COLO668 (cell line): Measurements from ENCODE around the gene GYPE.
"Not testable (repeated sequence)": the region's sequence is repeated elsewhere in the genome, so short reads cannot be mapped to it uniquely, and the experiment has no call there.

Experiments
- DNase-seq: peaks from one replicate; lab custom pipeline; 2025; ENCODE audit not compliant: unreplicated experiment; lab: John Stamatoyannopoulos, UW

GYPE gene

GRCh38 chr4:143905440-143905839, at the start of gene GYPE:
TSS of gene GYPE (minus strand) at chr4:143905559. CDS start at chr4:143905507, 52 bp downstream.
- not testable (repeated sequence) for DNase-seq

DNA sequence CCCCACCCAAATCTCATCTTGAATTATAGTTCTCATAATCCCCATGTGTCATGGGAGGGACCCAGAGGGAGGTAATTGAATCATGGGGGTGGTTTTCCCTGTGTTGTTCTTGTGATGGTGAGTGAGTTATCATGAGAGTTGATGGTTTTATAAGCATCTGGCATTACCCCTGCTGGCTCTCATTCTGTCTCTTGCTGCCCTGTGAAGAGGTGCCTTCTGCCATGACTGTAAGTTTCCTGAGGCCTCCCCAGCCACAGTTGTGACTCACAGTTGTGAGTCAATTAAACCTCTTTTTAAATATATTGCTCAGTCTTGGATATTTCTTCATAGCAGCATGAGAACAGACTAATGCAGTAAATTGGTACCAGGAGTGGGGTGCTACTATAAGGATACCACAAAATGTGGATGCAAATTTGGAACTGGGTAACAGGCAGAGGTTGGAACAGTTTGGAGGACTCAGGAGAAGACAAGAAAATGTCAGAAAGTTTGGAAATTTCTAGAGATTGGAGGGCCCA, 46.2 kb upstream of the GYPE start:
- not testable (repeated sequence) for DNase-seq

GRCh38 chr4:143950967-143951366, 45.6 kb upstream of the GYPE start:
- not testable (repeated sequence) for DNase-seq

DNA sequence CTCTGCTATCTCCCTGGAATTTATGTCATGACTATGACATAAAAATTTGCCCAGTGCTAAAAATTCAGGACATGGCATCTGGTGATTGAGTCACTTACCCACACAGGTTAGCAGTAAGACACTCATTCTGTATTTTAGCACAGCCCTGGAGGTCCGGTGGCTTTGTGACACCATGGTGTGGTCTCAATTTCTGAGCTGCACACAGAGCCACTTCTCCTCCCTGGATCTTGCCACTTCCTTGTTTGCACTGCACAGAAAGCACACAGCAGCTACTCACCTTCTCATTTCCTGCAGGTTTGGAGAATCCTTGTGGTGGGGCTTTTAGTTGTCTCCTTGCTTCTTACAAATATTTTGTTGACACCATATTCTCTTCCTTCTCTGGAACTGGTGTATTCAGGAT, 44.8 kb upstream of the GYPE start:
- not testable (repeated sequence) for DNase-seq

GRCh38 chr4:143947493-143947892, 42.1 kb upstream of the GYPE start:
- not testable (repeated sequence) for DNase-seq

- DNase-seq, result not testable (repeated sequence)
Observed at GRCh38 chr4:143940708-143941107, 35.3 kb upstream of the GYPE start.

GRCh38 chr4:143939528-143939927, 34.2 kb upstream of the GYPE start:
- DNase-seq, result no peak

- DNase-seq, result not testable (repeated sequence)
Observed at GRCh38 chr4:143938890-143939289, 33.5 kb upstream of the GYPE start.

DNA sequence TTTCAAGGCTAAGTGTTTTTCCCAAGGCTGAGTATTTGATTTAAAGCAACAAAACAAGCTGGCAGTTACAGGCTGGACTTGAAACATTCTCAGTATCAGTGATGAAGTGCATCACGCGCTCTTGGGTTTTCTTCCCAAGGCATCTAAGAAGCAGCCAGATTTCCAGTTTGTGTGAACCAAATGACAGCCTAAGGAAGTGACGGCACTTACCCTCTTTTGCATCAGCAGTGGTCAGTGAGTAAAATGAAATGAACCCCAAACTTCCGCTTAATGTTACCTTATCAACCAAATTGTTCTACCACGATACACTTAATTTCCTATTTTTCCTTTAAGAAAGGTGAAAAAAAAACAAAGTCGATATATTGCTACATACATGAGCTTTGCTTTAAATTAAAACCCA, 15.8 kb upstream of the GYPE start:
- DNase-seq, result no peak

GRCh38 chr4:143916485-143916884, 11.1 kb upstream of the GYPE start:
- not testable (repeated sequence) for DNase-seq

- DNase-seq, result not testable (repeated sequence)
Observed at GRCh38 chr4:143912478-143912877, 7.1 kb upstream of the GYPE start.

GRCh38 chr4:143911528-143912417, 6.4 kb upstream of the GYPE start:
- DNase-seq, result peak; percentile 49

- DNase-seq, result not testable (repeated sequence)
Observed at GRCh38 chr4:143910906-143911305, 5.5 kb upstream of the GYPE start.

DNA sequence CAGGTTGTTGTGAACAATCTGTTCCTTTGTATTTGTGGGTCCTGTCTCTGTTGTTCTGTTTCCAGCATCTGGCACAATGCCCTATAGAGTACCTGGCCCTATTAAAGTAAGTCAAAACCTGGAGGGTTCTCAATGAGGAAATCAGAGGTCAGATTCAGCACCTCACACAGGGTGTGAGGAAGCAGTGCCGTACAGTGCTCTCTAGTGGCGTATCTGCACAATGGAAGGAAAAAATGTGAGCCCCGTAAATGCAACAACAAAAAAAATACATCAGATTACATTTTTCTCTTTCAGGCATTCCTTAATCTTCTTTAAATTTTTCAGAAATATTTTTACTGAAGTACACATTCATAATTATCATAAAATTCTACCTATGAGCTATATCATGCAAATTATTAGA, 2.5 kb upstream of the GYPE start:
- DNase-seq, result peak; percentile 7

GRCh38 chr4:143904431-143904830, 928 bp downstream of the GYPE start:
- not testable (repeated sequence) for DNase-seq

DNA sequence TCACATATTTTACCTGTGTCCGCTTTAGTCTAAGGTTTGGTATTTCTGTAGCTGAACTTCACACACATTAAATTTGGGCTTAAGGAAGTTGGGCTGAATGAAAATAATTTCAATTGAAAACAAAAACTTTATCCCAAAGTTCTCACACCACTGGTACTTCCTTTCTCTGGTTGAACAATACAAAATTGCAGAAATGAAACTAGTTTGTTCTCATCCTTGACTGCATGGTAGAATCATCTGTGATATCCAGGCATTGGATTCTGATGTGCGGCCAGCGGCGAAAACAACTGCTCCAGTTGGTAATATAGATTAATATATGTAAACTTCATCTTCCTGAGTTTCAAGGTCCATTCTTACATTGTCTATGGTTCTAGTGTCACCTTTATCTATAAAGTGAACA, 15.0 kb downstream of the GYPE start:
- not testable (repeated sequence) for DNase-seq

DNA sequence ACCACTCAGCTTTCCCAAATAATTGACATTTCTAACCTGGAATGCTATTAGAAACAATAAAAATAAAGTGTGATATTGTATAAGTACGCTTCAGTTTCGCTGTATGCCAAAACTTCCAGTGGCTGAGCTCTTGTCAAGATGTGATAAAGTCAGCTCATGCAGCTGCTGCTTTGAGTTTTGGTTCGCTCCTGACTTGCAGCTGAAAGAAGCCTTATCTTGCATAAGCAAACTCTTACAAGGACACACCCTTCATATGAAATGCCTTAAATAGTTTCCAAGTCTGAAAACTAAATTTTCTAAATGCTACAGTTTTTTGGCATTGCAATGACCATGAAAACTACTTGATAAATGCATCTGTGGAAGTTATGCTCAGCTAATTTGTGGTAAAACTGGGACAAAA, 17.2 kb downstream of the GYPE start:
- DNase-seq, result not testable (repeated sequence)

GRCh38 chr4:143884965-143885364, 20.4 kb downstream of the GYPE start:
- not testable (repeated sequence) for DNase-seq

- DNase-seq, result no peak
Observed at GRCh38 chr4:143883529-143883928, 21.8 kb downstream of the GYPE start.

GRCh38 chr4:143882892-143883291, 22.5 kb downstream of the GYPE start:
- DNase-seq, result no peak

GRCh38 chr4:143879561-143879960, 25.8 kb downstream of the GYPE start:
- DNase-seq, result not testable (repeated sequence)

DNA sequence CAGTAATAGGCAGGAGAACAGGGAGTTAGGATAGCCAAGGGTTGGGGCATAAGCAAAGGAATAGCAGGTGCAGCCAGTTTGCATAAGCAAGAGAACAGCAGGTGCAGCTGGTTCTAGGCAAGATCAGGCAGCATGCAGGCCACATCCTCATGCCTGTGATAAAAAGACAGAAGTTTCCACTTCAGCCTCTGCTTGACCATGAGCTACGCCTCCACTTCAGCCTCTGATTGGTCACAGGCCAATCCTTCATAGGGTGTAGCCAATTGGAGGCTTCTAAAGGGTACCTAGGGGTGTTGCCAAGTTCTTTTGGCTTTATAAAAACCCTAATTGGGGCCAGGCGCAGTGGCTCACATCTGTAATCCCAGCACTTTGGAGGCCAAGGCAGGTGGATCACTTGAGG, 30.0 kb downstream of the GYPE start:
- not testable (repeated sequence) for DNase-seq
